Hepatocyte (in vitro differentiated cells): ENCODE data around the gene ARSG.

Source experiments
- CTCF ChIP-seq: fragments of 200-600 bp; sonication (generic); IDR thresholded peaks from 2 replicates; pipeline ENCODE4 v1.5.1; 2016; ENCODE audit warnings: antibody characterized with exemption, mild to moderate bottlenecking; ENCODE audit not compliant: poor library complexity
- EZH2 ChIP-seq: fragments of 200-600 bp; sonication (generic); IDR thresholded peaks from 2 replicates; pipeline ENCODE4 v1.6.1; 2016; ENCODE audit warnings: antibody characterized with exemption, mild to moderate bottlenecking, borderline replicate concordance
- EZH2phosphoT487 ChIP-seq: fragments of 200-600 bp; sonication (generic); IDR thresholded peaks from one replicate; pipeline ENCODE4 v1.6.1; 2018; ENCODE audit warnings: antibody characterized with exemption, mild to moderate bottlenecking, low read depth, moderate library complexity; ENCODE audit not compliant: unreplicated experiment, severe bottlenecking

DNA sequence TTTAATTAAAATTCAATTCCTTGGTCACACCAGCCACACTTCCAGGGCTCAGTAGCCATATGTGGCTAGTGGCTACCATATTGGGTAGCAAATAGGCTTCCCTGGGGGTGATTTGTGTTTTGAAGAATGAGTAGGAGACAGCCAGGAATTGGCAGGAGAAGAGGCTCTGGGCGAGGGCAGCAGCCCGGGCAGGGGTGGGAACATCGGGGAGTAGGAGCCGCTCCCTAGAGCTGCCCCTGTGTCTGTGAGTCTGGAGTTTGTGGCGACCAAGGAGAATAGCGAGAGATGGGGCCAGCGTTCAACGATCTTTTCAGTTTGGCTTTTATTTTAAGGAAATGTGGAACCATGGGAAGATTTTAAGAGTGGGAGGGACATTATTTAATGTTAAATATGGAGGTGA, 84.3 kb downstream of the ARSG start:
- TF ChIP-seq CTCF (no peak), EZH2 (no peak), EZH2phosphoT487 (no peak)
